ENCODE results near the gene MRPL54. TPM values are rescaled to one million over a fixed set of nuclear protein-coding genes. Genes with fewer than 3 reads are reported as not detected.

MRPL54 gene
- total RNA-seq, 1 donor from 2014 or later, result 15.1 TPM

- H3F3A ChIP-seq (ENCODE audit: low read depth), result peaks cover 4% of the 10 kb centered on the region
Observed at GRCh38 chr19:3770136-3770999, 7.9 kb downstream of the MRPL54 start.

GRCh38 chr19:3771000-3771905 is 8.8 kb downstream of the MRPL54 start:
- Histone ChIP-seq H3K27ac (no peak overlapping the region), H3K36me3 (no peaks in the 10 kb centered on the region), H3F3A (ENCODE audit: low read depth) (peaks cover 4% of the 10 kb centered on the region), H4K20me1 (ENCODE audit: low read depth) (no peaks in the 10 kb centered on the region), H3K4me2 (no peak overlapping the region), H3K9ac (no peak overlapping the region), H2AFZ (replicated peaks) (no peak overlapping the region), H3K4me1 (peaks cover 14% of the 10 kb centered on the region), H3K4me3 (no peak overlapping the region), H3K9me3 (ENCODE audit: low read depth) (no peaks in the 10 kb centered on the region), H3K79me2 (ENCODE audit: low read depth) (no peaks in the 10 kb centered on the region), H3K27me3 (no peaks in the 10 kb centered on the region)
- Mint-ChIP-seq H3K9me3 (no peaks in the 10 kb centered on the region), H3K27me3 (ENCODE audit: insufficient read depth, low read depth) (peaks cover 7% of the 10 kb centered on the region), H3K4me3 (peak overlapping the region; percentile 22), H3K4me1 (peaks cover 10% of the 10 kb centered on the region), H3K27ac (peak overlapping the region; percentile 27), H3K36me3 (peaks cover 2% of the 10 kb centered on the region)
- no peak for DNase-seq (ENCODE audit: low spot score)
- TF ChIP-seq EZH2phosphoT487 (IDR thresholded peaks at IDR 0.05) (no peak), CTCF (IDR thresholded peaks at IDR 0.05) (no peak), EZH2 (IDR thresholded peaks at IDR 0.05) (no peak)

More at GRCh38 chr19:3770136-3770999, 7.9 kb downstream of the MRPL54 start:
- H4K20me1 ChIP-seq (ENCODE audit: low read depth), result no peaks in the 10 kb centered on the region
- H2AFZ ChIP-seq (replicated peaks), result no peak overlapping the region
- H3K4me1 Mint-ChIP-seq, result peaks cover 10% of the 10 kb centered on the region
- H3K36me3 Mint-ChIP-seq, result peaks cover 2% of the 10 kb centered on the region
- H3K4me1 ChIP-seq, result peaks cover 14% of the 10 kb centered on the region
- no peaks in the 10 kb centered on the region for H3K9me3 Mint-ChIP-seq
- TF ChIP-seq EZH2phosphoT487 (IDR thresholded peaks at IDR 0.05) (no peak), CTCF (IDR thresholded peaks at IDR 0.05) (no peak), EZH2 (IDR thresholded peaks at IDR 0.05) (no peak)
- H3K4me2 ChIP-seq, result no peak overlapping the region
- no peaks in the 10 kb centered on the region for H3K9me3 ChIP-seq (ENCODE audit: low read depth)
- no peaks in the 10 kb centered on the region for H3K79me2 ChIP-seq (ENCODE audit: low read depth)
- no peak overlapping the region for H3K9ac ChIP-seq
- H3K4me3 Mint-ChIP-seq, result no peak overlapping the region
- no peaks in the 10 kb centered on the region for H3K36me3 ChIP-seq
- H3K27ac ChIP-seq, result no peak overlapping the region
- no peak for DNase-seq (ENCODE audit: low spot score)
- H3K27ac Mint-ChIP-seq, result no peak overlapping the region
- H3K4me3 ChIP-seq, result no peak overlapping the region
- H3K27me3 ChIP-seq, result no peaks in the 10 kb centered on the region
- H3K27me3 Mint-ChIP-seq (ENCODE audit: insufficient read depth, low read depth), result peaks cover 7% of the 10 kb centered on the region

- peaks cover 4% of the 10 kb centered on the region for H3F3A ChIP-seq (ENCODE audit: low read depth)
- no peaks in the 10 kb centered on the region for H3K36me3 ChIP-seq
- H3K9me3 ChIP-seq (ENCODE audit: low read depth), result no peaks in the 10 kb centered on the region
- Mint-ChIP-seq H3K4me3 (peak within 1 kb of the TSS; percentile 22), H3K4me1 (peaks cover 10% of the 10 kb centered on the region), H3K36me3 (peaks cover 2% of the 10 kb centered on the region), H3K27ac (peak within 1 kb of the TSS; percentile 34), H3K27me3 (ENCODE audit: insufficient read depth, low read depth) (peaks cover 7% of the 10 kb centered on the region), H3K9me3 (no peaks in the 10 kb centered on the region)
- H3K79me2 ChIP-seq (ENCODE audit: low read depth), result no peaks in the 10 kb centered on the region
- H3K4me2 ChIP-seq, result no peak within 1 kb of the TSS
- no peaks in the 10 kb centered on the region for H3K27me3 ChIP-seq
- no peak for DNase-seq (ENCODE audit: low spot score)
- no peak for TF ChIP-seq CTCF (IDR thresholded peaks at IDR 0.05)
- no peak for TF ChIP-seq EZH2 (IDR thresholded peaks at IDR 0.05)
- TF ChIP-seq EZH2phosphoT487 (IDR thresholded peaks at IDR 0.05), result no peak
- H3K4me3 ChIP-seq, result no peak within 1 kb of the TSS
- H3K9ac ChIP-seq, result no peak within 1 kb of the TSS
- H3K27ac ChIP-seq, result no peak within 1 kb of the TSS
- H4K20me1 ChIP-seq (ENCODE audit: low read depth), result no peaks in the 10 kb centered on the region
- H2AFZ ChIP-seq (replicated peaks), result no peak within 1 kb of the TSS
- H3K4me1 ChIP-seq, result peaks cover 14% of the 10 kb centered on the region
Observed at GRCh38 chr19:3771906-3772455, 9.5 kb downstream of the MRPL54 start, which contains the start of gene RAX2. Gene RAX2, minus strand, starts transcription at chr19:3772228. Its CDS starts 486 bp downstream, at chr19:3771742.
